Measurements from ENCODE around the gene PLP1. TPM values are rescaled to one million over a fixed set of nuclear protein-coding genes. Genes with fewer than 3 reads are reported as not detected.
"Not testable (repeated sequence)": the region's sequence is repeated elsewhere in the genome, so short reads cannot be mapped to it uniquely, and the experiment has no call there.

Gene PLP1
- total RNA-seq, 4 donors from 2014 or later = 3.8 to 13.7 (median 6.7) TPM

- Histone ChIP-seq H3K4me1 (no peaks in the 10 kb centered on the region), H3K9me3 (no peaks in the 10 kb centered on the region), H3K36me3 (no peaks in the 10 kb centered on the region), H3K27ac (no peak overlapping the region), H3K27me3 (no peaks in the 10 kb centered on the region), H3K4me3 (no peak overlapping the region)
- DNase-seq = no peak
- intact Hi-C loops (cut with DNase I; ENCODE audit: low total_unique reads) = no loop called here
- in situ Hi-C loops (cut with MboI; ENCODE audit: low pct_ligation_motif_present in 1 of 4, low pct_unique_long_range_greater_than_20kb in 1 of 4, low sequenced_read_pairs in 3 of 4) = loop anchor here in 2 of 4 donors (25.0 kb wide), 1 partner anchor 263 kb away; no protein-coding TSS in a partner anchor
- 72 to 94% methylated on average over 2 of the region's 2 CpGs for WGBS, 2 donors (ENCODE audit: low coverage in 1 of 2)
- no peak for TF ChIP-seq EP300 (IDR thresholded peaks at IDR 0.05; ENCODE audit: low read depth)
- TF ChIP-seq POLR2A (IDR thresholded peaks at IDR 0.05) = no peak
- TF ChIP-seq CTCF (IDR thresholded peaks at IDR 0.05) = no peak
- TF ChIP-seq POLR2AphosphoS5 (IDR thresholded peaks at IDR 0.05) = no peak
These were observed 23.7 kb downstream of the PLP1 start for GRCh38 chrX:103800318-103800717.

GRCh38 chrX:103805860-103806259 is 29.2 kb downstream of the PLP1 start:
- no peak for DNase-seq
- in situ Hi-C loops (cut with MboI; ENCODE audit: low pct_ligation_motif_present in 1 of 4, low pct_unique_long_range_greater_than_20kb in 1 of 4, low sequenced_read_pairs in 3 of 4) = loop anchor here in 2 of 4 donors (25.0 kb wide), 1 partner anchor 269 kb away; no protein-coding TSS in a partner anchor
- no peak overlapping the region for H3K27ac ChIP-seq

GRCh38 chrX:103806862-103807474 is 30.3 kb downstream of the PLP1 start:
- H3K4me3 ChIP-seq = no peak overlapping the region
- no peaks in the 10 kb centered on the region for H3K4me1 ChIP-seq
- no peak for TF ChIP-seq EP300 (IDR thresholded peaks at IDR 0.05; ENCODE audit: low read depth)
- no peak for TF ChIP-seq POLR2AphosphoS5 (IDR thresholded peaks at IDR 0.05)
- intact Hi-C loops (cut with DNase I; ENCODE audit: low total_unique reads) = no loop called here
- no peaks in the 10 kb centered on the region for H3K36me3 ChIP-seq
- H3K9me3 ChIP-seq = no peaks in the 10 kb centered on the region
- no peak overlapping the region for H3K27ac ChIP-seq
- 50 to 58% methylated on average over 3 to 4 of the region's 4 CpGs for WGBS, 2 donors (ENCODE audit: low coverage in 1 of 2)
- in situ Hi-C loops (cut with MboI; ENCODE audit: low pct_ligation_motif_present in 1 of 4, low pct_unique_long_range_greater_than_20kb in 1 of 4, low sequenced_read_pairs in 3 of 4) = loop anchor here in 2 of 4 donors (25.0 kb wide), 1 partner anchor 270 kb away; no protein-coding TSS in a partner anchor
- no peaks in the 10 kb centered on the region for H3K27me3 ChIP-seq
- no peak for DNase-seq

More at GRCh38 chrX:103805860-103806259, 29.2 kb downstream of the PLP1 start:
- no peaks in the 10 kb centered on the region for H3K4me1 ChIP-seq
- intact Hi-C loops (cut with DNase I; ENCODE audit: low total_unique reads) = no loop called here
- no peaks in the 10 kb centered on the region for H3K36me3 ChIP-seq
- no peak overlapping the region for H3K4me3 ChIP-seq
- TF ChIP-seq POLR2A (IDR thresholded peaks at IDR 0.05) = no peak
- TF ChIP-seq POLR2AphosphoS5 (IDR thresholded peaks at IDR 0.05) = no peak
- TF ChIP-seq CTCF (IDR thresholded peaks at IDR 0.05) = no peak
- no peak for TF ChIP-seq EP300 (IDR thresholded peaks at IDR 0.05; ENCODE audit: low read depth)
- no peaks in the 10 kb centered on the region for H3K9me3 ChIP-seq
- H3K27me3 ChIP-seq = no peaks in the 10 kb centered on the region

- Histone ChIP-seq H3K9me3 (no peaks in the 10 kb centered on the region), H3K36me3 (no peaks in the 10 kb centered on the region), H3K27me3 (no peaks in the 10 kb centered on the region), H3K4me1 (no peaks in the 10 kb centered on the region), H3K27ac (no peak overlapping the region), H3K4me3 (no peak overlapping the region)
- 78% methylated on average over 3 of the region's 3 CpGs; no CpG with 5 or more reads in 1 of the 2 donors for WGBS, 2 donors (ENCODE audit: low coverage in 1 of 2)
- DNase-seq = no peak
- in situ Hi-C loops (cut with MboI; ENCODE audit: low pct_ligation_motif_present in 1 of 4, low pct_unique_long_range_greater_than_20kb in 1 of 4, low sequenced_read_pairs in 3 of 4) (loop anchor here in 2 of 4 donors (25.0 kb wide), 1 partner anchor 275 kb away; no protein-coding TSS in a partner anchor), intact Hi-C loops (cut with DNase I; ENCODE audit: low total_unique reads) (loop anchor here (10.0 kb wide), 1 partner anchor 127 kb away; the partner anchor contains the start of gene MORF4L2)
- TF ChIP-seq POLR2AphosphoS5 (IDR thresholded peaks at IDR 0.05) (no peak), EP300 (IDR thresholded peaks at IDR 0.05; ENCODE audit: low read depth) (no peak), CTCF (IDR thresholded peaks at IDR 0.05) (no peak), POLR2A (IDR thresholded peaks at IDR 0.05) (no peak)
These were observed 35.2 kb downstream of the PLP1 start for GRCh38 chrX:103811858-103812257.

GRCh38 chrX:103817101-103817500 is 40.5 kb downstream of the PLP1 start:
- WGBS, 2 donors (ENCODE audit: low coverage in 1 of 2) = 46% methylated on average over 5 of the region's 5 CpGs; no CpG with 5 or more reads in 1 of the 2 donors
- DNase-seq, H3K9me3 ChIP-seq: not testable (repeated sequence)

More at GRCh38 chrX:103817101-103817500, 40.5 kb downstream of the PLP1 start:
- not testable (repeated sequence) for H3K4me3 ChIP-seq, H3K27me3 ChIP-seq, H3K36me3 ChIP-seq, H3K27ac ChIP-seq, H3K4me1 ChIP-seq
- in situ Hi-C loops (cut with MboI; ENCODE audit: low pct_ligation_motif_present in 1 of 4, low pct_unique_long_range_greater_than_20kb in 1 of 4, low sequenced_read_pairs in 3 of 4) (loop anchor here in 2 of 4 donors (25.0 kb wide), 1 partner anchor 280 kb away; no protein-coding TSS in a partner anchor), intact Hi-C loops (cut with DNase I; ENCODE audit: low total_unique reads) (loop anchor here (10.0 kb wide), 1 partner anchor 132 kb away; the partner anchor contains the start of gene MORF4L2)
